HG03457 (cell line): ENCODE measurements around the gene PRKAR2A.
"Not testable (repeated sequence)": the region's sequence is repeated elsewhere in the genome, so short reads cannot be mapped to it uniquely, and the experiment has no call there.

Experiments
- ATAC-seq: cut with Tn5 transposase; IDR thresholded peaks from one replicate; pipeline ENCODE4 v1.9.1; 2021; ENCODE audit warnings: moderate number of reproducible peaks; ENCODE audit not compliant: unreplicated experiment

Gene PRKAR2A

GRCh38 chr3:48837163-48837562, 10.5 kb downstream of the PRKAR2A start:
- no peak for ATAC-seq

- no peak for ATAC-seq
These were observed 11.9 kb downstream of the PRKAR2A start for GRCh38 chr3:48835650-48836366.

GRCh38 chr3:48832684-48833083, 15.0 kb downstream of the PRKAR2A start:
- ATAC-seq, result no peak

GRCh38 chr3:48830715-48831114, 17.0 kb downstream of the PRKAR2A start:
- no peak for ATAC-seq

GRCh38 chr3:48829525-48829924, 18.1 kb downstream of the PRKAR2A start:
- not testable (repeated sequence) for ATAC-seq

GRCh38 chr3:48827874-48828273, 19.8 kb downstream of the PRKAR2A start:
- not testable (repeated sequence) for ATAC-seq

- no peak for ATAC-seq
These were observed 21.2 kb downstream of the PRKAR2A start for GRCh38 chr3:48826451-48826850.

GRCh38 chr3:48820612-48821324, 26.9 kb downstream of the PRKAR2A start:
- no peak for ATAC-seq

- ATAC-seq, result no peak
These were observed 28.1 kb downstream of the PRKAR2A start for GRCh38 chr3:48819234-48820221.

GRCh38 chr3:48811524-48811923, 36.1 kb downstream of the PRKAR2A start:
- no peak for ATAC-seq

- ATAC-seq, result no peak
These were observed 42.7 kb downstream of the PRKAR2A start for GRCh38 chr3:48804930-48805329.

GRCh38 chr3:48800831-48801230, 46.8 kb downstream of the PRKAR2A start:
- ATAC-seq, result not testable (repeated sequence)

GRCh38 chr3:48798998-48799397, 48.7 kb downstream of the PRKAR2A start:
- ATAC-seq, result no peak

- ATAC-seq, result no peak
These were observed 50.0 kb downstream of the PRKAR2A start for GRCh38 chr3:48797626-48798025.

- no peak for ATAC-seq
These were observed 51.5 kb downstream of the PRKAR2A start for GRCh38 chr3:48795997-48796732.

- not testable (repeated sequence) for ATAC-seq
These were observed 54.2 kb downstream of the PRKAR2A start for GRCh38 chr3:48793484-48793883.

- no peak for ATAC-seq
These were observed 58.0 kb downstream of the PRKAR2A start for GRCh38 chr3:48789665-48790064.

- no peak for ATAC-seq
These were observed 59.0 kb downstream of the PRKAR2A start for GRCh38 chr3:48788544-48789162.

- ATAC-seq, result no peak
These were observed 63.1 kb downstream of the PRKAR2A start for GRCh38 chr3:48784426-48785120.
